Stimulated activated CD8-positive, alpha-beta memory T cell treated with anti-CD3 and anti-CD28 coated beads, Interleukin-15, amount 100 ng/mL, for 4 hours (primary cell): ENCODE results near the gene METTL5.
A peak's percentile ranks its signal among the peaks of the same experiment; 100 is the strongest.

ENCODE experiments used
- DNase-seq, 2 donors: peaks; one replicate each; pipeline ENCODE4 v3.0.0-alpha.2; 2020; ENCODE audit warnings: low read depth in 2 of 2

METTL5 gene

DNA sequence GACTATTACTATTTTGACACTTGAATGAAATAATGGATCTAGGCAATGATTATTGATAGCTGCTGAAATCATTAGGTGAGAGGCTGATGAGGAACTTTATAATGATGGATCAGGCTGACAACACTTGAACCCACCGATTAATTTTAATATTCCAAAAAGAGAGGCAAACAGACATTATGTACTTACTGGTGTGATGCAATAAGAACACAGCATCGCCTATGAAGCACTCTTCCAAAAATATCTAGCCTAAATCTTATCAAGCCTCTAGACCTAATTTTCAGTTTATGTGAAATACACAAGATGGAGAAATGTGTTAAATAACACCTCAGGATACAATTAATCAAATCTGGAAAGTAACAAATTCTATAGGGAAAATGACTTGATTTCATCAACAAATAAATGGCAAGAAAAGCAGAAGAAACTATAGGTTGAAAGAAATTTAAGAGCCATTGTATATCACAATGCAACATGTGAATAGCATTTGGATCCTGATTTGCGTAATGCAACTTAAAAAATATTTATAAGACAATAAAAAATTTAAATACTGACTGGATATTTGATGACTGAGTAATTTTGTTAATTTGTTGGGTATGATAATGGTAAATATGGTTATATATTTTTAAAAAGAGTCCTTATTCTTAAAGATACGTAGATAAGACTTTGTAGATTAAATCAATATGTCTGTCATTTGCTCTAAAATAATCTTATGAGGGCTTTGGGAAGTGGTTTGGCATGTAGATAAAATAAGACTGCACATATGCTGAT, 43.3 kb downstream of the METTL5 start:
- no peak for DNase-seq

DNA sequence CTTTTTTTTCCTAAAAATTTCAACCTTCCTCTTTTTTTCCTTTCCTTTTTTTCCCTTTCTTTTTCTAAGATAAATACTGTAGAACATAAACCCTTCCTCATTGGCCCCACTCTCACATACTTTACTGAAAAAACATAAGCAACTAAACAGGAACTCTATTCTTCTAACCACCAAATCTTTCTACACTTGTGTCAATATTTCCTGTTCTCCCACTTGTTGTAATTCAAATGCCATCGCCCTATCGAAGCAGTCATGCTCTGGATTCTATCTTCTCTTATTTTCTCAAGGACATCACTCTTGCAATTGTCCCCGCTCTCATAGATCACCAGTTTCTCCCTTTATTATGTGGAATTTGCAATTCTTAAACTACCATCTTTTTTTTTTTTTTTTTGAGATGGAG, 46.3 kb downstream of the METTL5 start:
- no peak for DNase-seq

DNA sequence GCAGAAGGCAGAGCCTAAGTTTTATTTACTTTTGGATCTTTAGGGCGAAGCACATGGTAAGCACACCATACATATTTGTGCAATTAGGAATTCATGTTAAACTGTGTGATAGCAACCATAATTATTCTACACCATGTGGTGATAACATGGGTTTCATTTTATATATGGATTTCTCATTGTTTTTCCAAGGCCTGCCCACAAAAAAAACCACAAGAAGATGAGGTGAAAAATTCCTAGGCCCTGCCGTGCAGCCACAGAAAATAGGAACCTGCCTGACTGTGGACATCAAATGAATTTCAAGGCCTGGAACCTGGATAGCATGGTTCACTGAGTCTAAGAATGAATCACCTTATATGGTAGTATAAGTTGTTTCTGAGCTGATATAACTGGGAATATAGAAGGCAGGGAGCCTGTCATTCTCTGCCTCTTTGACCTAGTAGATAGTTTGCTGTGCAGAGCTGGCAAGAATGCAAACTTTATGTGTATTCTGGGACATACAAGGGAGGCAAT, 48.4 kb downstream of the METTL5 start:
- DNase-seq, result no peak

DNA sequence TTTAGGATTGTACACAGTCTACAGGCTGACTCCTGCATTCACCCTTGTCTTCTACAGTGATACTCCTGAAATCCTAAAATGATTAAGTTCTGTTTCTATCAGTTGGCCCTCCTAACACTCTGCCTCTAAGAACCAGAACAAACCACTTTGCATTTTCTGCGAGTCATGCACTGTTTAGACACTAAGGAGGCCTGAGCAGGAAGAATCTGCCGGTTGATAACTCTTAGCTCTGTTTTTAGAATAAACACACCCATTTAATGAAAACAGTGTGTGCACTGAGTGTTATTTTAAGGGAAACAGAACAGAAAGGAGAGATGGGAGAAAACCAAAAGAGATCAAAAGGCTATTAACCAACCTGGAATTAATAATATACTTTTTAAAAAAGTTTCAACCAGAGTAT, 48.9 kb downstream of the METTL5 start:
- DNase-seq, result no peak

DNA sequence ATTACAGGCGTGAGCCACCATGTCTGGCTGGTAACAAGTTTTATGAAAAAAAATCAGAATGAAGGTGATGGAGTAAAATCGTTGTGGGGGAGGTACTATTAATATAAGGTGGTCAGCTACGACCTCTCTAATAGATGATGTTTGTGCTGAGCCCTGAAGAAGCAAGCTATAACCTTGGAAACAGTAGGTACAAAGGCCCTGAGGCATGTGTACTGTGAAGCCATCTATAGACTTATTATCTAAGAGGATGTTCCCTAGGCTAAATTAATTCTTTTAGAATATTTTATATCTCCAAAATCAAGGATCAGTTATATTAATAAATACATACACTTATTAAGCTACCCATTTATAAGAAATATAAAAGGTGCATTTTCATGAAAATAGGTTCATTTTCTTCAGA, 49.4 kb downstream of the METTL5 start:
- no peak for DNase-seq

DNA sequence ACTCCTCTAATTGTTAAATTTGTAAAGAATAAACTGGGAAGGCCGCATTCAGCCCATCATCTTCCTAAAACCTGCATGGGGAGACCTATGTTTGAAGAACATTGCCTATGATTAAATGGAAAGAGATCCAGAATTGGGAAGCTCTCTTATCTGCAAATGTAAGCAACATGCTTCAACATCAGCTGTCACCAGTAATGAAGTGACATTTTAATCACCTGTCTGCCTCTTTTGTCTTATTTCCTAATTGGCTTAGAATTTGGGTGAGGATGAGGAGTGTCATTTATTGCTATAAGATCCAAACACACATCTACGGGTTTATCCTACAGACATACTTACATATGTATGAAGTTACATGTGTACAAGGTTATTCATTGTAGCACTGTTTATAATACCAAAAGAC, 52.1 kb downstream of the METTL5 start:
- no peak for DNase-seq

DNA sequence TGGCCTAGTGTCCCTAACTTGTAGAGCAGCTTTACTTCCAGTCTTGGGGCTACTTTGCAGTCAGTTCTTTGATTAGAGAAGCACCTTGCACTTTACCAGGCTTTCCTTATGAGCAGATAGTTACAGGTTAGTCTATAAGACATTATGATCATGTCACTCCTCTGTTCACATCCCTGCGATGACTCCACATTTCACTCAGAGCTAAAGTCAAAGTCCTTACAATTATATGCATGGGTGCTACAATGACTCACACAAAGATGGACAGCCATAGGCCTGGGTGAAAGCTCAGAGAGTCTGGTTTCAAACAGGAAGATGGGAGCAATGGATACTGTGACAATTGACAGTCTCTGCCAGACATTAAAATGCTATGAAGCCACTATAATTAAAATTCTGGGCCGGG, 53.1 kb downstream of the METTL5 start:
- DNase-seq, result no peak

DNA sequence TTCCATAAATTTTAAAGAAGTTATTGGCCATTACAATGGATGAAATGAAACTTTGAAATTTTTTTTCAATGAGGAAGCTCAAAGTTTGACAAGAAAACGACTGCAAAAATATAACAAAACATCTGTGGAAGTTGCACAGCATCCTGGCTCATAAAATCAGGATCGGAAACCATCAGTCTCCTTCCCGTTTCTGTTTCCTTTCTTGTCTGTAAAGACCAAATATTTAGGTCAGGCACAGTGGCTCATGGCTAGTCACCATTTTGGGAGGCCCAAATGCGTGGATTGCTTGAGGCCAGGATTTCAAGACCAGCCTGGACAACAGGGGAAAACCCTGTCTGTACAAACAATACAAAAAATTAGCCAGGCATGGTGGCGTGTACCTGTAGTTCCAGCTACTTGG, 53.7 kb downstream of the METTL5 start:
- DNase-seq, result no peak

DNA sequence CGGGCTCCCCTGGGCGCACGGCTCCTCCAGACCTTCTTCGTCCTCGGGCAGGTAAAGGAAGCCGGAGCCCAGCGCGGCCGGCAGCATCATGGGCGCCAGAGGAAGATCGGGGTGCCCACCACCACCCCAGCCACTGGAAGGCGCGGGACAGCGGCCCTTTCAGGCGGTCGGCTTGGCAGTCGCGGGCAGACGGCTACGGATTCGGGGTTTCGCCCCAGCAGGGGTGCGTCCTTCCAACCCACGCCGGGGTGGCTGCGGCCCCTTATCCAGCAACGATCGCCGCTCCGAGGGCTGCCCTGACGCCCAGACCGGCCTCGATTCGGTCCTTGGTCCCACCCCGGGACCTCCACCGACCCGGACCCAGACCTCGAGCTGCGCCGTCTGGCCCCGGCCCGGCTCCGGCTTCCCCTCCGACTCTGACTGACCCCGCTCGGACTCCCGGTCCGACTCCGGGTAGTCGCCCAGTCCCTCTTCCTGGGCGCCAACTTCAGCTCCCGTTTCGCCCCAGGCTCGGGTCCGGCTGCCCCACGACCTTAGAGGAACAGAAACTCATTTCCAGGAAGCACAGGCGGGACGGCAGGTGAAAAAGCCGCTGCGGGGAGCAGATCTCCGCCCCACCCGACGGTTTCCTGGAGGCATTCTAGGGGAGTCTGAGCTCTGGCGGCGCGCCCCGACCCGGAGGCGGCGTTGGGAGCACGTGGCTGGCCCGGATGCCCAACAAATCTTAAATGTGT, 56.3 kb downstream of the METTL5 start:
- DNase-seq, result peak in 1 of 2 donors; percentile 11

DNA sequence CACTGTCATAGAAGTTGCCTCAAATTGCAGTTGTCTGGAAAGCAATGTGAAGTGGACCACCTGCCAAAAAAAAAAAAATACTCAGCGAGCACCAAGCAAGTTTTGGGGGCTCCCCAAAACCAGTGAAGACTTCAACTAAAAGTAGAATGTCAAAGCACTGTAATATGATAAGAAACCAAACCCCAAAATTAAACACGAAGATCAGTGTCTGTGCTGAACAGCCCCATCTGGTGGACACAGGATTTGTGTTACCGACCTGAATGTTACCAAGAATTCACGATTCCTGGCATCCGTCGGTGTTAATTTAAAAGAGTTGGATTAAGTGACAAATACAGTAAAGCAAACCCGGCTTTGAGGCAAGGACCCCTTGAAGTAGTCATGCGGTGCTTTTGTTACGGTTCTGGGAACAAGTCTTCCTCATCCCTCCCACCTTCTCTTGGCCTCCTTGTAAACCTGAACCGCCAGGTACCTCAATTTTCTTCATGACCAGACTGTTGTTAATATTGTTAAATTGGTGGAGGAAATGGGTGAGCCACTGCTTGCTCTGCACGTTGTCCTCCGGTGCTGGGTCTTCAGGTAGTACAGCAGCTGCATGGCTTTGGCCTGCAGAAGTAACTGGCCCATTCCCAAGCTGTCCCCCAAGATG, 57.3 kb downstream of the METTL5 start:
- peak in 1 of 2 donors; percentile 32 for DNase-seq

DNA sequence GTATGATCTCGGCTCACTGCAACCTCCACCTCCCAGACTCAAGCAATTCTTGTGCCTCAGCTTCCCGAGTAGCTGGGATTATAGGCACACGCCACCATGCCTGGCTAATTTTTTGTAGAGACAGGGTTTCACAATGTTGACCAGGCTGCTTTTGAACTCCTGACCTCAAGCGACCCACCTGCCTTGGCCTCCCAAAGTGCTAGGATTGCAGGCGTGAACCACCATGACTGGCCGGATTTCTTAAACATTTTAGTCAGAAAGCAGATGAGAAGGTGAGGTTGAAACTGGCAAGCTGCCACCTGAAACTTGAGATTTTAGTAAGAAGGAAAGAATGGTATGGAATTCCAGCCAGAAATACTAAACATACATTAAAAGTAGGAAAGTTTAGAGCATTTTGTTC, 59.2 kb downstream of the METTL5 start:
- no peak for DNase-seq

DNA sequence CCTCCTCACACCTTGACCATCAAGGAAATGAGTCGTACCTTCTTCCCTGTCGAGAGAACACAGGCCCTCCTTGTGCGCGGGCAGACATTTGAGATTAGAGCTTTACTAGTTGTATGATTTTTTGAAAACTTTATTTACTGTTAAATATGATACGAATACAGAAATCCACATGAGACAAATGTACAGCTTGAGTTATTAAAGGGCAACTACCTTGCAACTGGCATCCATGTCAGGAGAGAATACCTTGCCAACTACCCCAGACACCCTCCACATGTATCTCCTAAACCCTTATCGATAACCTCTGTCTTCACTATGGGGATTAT, 62.8 kb downstream of the METTL5 start:
- no peak for DNase-seq
